GM10266 (cell line): Measurements from ENCODE around the gene SPRR1A.
"Not testable (repeated sequence)": the region's sequence is repeated elsewhere in the genome, so short reads cannot be mapped to it uniquely, and the experiment has no call there.

ENCODE experiments used
- DNase-seq: peaks from one replicate; pipeline ENCODE4 v3.0.0; 2012; ENCODE audit errors: extremely low spot score
- CTCF ChIP-seq: IDR thresholded peaks from 2 replicates; pipeline ENCODE4 v1.5.1; 2012; ENCODE audit warnings: mild to moderate bottlenecking, low read depth; ENCODE audit not compliant: control insufficient read depth, insufficient read depth; ENCODE audit errors: missing control alignments

The SPRR1A gene

DNA sequence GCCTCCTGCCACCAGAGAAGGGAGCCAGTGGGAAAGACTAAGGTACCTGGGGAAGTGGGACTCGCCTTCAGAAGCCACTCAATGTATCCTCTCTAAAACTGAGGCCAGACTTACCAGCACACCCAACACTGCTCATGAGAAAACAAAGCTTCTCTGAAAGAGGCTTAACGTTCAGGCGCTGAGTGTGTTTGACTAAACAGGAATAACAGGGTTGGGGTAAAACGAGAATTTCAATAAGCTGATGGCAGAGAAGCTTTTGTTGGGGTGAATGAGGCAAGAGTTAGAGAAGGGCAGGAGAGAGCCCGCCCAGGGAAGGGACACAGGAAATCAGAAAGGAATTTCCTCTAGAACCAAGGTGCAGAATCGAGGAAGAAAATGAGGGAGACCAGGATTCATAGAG, 15.9 kb downstream of the SPRR1A start:
- TF ChIP-seq CTCF, result no peak
- no peak for DNase-seq

DNA sequence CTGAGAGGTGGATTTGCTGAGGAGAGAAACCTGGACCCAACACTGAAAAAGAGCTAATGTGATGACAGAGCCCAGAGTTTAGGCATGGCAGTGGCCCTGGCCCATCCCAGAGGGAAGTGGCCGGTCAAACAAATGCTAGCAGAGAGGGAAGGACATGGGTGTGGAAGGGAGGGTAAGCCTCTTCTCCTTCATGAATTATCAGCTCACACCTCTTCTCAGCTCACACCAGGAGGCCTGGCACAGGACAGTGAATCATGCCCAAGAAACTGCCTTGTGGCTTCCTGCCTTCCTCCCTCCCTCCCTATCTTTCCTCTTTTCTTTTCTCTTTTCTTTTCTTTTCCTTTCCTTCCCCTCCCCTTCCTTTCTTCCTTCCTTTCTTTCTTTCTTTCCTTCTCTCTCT, 16.4 kb downstream of the SPRR1A start:
- DNase-seq, result no peak
- no peak for TF ChIP-seq CTCF

DNA sequence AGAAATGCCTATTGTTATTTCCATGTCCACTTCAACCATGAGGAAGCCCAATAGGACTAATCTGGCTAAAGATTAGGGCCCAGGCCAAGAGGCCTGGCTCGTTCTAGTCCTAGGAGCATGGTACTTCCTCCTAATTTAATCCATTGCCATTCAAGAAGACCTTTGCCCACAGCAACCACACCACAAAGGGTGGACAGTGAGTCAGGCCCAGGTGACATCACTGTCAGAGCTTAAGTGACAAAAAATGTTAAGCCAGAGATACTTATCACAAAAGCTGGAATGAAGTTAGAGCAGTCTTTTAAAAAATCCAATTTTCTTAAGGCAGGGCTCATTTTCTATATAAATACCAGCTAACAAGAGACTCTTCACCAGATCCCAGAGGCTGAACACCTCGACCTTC, 17.5 kb downstream of the SPRR1A start, which contains the start of gene SPRR3:
TSS of gene SPRR3 (plus strand) at position 368 of the 400 bp plus-strand sequence. CDS start 1,272 bp downstream, outside the sequence.
- TF ChIP-seq CTCF, result no peak
- DNase-seq, result no peak

GRCh38 chr1:153011235-153011758, 27.4 kb downstream of the SPRR1A start:
- DNase-seq, result not testable (repeated sequence)

DNA sequence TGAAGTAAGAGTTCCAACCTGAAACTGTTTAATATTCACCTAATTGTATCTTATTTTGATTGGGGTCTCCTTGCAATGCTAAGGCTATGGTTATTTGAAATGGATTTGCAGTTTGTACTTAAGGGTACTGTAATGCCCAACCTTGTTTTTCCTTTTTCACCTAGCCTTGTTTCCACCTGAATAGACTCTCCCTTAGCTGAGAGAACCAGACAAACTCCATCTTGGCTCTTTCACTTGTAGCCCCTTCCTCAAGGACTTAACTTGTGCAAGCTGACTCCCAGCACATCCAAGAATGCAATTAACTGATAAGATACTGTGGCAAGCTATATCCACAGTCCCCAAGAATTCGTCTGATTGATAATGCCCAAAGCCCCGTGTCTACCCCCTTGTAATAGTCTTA, 37.9 kb downstream of the SPRR1A start:
- DNase-seq, result not testable (repeated sequence)

DNA sequence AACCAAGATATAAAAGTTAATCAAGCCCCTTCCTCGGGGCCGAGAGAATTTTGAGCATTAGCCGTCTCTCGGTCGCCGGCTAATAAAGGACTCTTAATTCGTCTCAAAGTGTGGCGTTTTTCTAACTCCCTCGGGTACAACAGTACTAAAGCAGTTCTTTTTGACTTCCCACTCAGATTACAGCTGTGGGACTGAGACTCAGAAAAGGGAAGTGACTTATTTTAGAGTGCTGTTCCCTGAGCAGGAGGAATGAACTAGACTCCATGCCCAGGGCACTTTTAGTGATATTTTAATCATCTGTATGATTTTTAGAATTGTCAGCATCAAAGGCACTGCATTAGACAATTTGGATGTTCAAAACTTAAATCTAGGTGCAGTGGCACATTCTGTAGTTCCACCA, 38.5 kb downstream of the SPRR1A start:
- not testable (repeated sequence) for DNase-seq

DNA sequence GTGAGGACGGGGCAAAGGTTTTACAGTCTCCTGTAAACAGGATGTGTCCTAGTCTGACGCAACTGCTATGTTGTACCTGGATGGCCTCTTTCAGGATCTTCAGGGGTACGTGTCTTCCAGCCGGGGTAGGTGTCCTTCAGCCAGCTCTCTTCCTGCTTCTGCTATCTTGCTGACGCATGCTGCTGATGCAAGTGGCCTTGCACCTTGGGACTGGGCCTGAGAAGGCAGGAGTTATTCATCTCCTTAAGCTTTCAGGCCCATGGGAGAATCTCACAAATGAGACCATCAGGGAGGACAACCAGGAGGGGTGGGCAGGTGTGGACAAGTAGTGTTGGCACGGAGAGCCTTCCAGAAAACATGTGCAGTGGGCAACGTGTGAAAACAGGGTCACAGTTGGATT, 39.2 kb downstream of the SPRR1A start:
- no peak for TF ChIP-seq CTCF
- DNase-seq, result no peak

- DNase-seq, result no peak
- TF ChIP-seq CTCF, result no peak
These were observed 40.5 kb downstream of the SPRR1A start for GRCh38 chr1:153024413-153024812.

DNA sequence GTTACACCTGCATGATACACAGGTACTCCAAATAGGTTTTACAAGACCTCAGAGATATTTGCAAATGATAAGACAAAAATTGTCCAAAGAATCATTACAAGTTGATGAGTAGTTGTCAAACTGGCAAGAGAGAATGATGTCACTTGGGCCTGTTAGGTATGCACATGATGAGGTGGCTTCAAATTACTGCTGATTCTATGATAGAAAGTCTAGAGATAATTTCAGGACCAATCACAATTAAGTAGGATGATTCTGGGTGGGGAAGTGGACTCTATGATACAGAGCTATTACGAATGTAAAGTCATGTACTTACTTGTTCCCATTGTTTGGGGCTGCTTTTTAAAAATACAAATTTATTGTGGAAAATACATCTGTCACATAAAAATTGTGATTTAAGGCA, 41.9 kb downstream of the SPRR1A start:
- TF ChIP-seq CTCF, result no peak
- DNase-seq, result no peak
